NCI-H2107 treated with DMSO at 0.1 percent for 48 hours (cell line): ENCODE results near the gene SCMH1.

Experiments used
- DNase-seq: peaks from one replicate; lab custom pipeline; 2025; ENCODE audit not compliant: unreplicated experiment; lab: John Stamatoyannopoulos, UW

Gene SCMH1

GRCh38 chr1:41013024-41013423 is 229.1 kb downstream of the SCMH1 start:
- no peak for DNase-seq

DNA sequence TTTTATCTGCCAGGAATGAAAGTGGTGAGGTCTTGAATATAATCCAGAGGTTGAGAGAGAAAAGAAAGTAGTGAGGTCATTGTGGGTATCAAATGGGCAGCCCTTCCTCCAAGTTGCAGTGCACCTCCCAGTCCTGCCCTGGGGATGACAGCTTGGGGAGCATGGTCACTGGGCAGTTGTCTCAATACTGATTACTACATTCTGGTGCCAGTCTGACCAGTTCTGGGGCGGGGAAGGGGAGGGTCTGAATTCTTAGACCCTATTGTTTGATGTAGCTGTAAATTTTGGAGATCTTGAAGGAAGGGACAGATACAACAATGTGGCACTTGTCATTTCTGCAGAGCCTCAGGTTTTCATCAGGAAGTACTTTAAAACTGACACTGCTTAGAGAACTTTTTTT is 231.8 kb downstream of the SCMH1 start:
- DNase-seq = no peak

DNA sequence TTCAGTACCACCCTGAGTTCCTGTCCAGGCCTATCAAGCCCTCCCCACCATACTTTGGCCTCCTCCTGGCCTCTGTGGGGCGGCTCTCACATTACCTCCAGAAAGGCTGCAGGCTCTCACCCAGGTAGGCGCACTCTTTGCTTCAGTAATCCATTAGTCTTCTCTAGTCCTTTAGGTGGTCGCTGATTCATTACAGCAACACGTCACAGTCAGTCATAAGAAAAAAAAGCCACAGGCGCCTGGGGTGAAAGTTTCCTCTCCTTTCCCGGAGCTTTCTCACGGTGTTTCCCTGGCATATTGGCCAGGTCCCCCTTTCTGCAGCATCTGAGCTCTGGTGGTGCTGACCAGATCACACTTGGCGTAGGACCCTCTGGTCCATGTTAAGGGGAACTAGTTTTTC is 232.6 kb downstream of the SCMH1 start:
- DNase-seq = no peak

DNA sequence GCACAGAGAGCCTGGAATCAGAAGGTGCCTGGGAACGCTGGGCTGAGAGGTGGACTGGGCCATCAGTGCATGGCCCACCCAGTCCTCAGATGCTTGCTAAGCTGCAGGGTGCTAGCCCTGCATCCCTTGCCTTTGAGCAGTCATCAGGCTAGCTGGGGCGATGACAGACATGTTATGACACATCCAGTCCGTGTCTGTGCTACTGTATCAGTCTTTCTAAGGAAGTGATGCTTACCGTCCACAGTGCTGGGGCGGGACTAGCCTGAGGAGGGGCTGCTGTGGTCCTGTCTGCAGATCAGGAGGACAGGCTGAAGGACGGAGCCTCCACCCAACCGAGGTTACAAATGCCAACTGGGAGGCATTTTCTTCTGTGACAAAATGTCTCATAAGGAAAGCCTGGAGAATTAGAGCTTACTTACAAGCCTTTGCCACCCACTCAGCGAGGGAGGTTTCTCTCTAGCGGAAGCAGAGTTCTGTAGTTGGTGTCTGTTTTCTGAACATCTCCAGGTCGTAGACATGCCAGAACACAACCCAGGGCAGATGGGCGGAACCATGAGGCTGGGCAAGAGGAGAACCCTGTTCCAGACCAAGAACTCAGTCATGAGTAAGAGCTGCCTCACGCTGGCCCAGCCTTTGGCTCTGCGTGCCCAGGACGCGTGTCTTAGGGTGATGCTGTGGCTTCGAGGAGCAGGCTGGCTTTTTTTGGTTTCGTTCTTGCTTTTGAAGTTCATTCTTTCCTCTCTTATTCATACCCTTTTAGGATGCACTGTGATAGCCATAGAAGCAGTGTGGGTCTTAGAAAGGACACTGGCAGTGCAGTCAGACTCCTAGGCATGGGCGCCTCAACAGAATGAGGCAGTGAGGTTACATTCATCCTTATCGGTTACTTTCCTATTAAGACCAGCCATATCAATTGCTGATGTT is 234.9 kb downstream of the SCMH1 start:
- no peak for DNase-seq

- DNase-seq = no peak
Observed at GRCh38 chr1:41005876-41006275, 236.2 kb downstream of the SCMH1 start.

- DNase-seq = peak; percentile 99
Observed at GRCh38 chr1:41003640-41004220, 238.4 kb downstream of the SCMH1 start.

DNA sequence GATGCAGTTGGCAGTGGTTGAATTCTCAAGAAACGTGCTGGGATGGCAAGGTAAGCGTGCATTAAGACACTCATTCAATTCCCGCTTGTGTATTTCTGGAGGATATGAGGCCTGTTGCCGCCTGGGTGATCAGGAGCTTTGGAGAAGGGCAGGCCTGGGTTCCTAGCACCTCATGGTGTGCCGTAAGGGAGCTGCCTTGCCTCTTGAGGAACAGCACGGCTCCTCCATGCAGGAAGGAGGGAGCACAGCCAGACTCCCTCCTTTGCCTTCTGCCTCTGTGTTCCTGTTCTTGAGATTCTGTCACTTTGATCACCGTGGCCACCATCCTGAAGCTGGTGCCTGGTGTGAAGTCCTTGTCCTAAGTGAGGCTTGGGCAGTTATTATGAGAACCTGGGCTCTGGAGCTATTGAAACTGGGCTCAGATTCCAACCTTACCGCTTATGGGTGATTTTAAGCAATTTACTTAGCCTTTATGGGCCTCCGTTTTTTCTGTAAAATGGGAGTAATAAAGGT is 238.9 kb downstream of the SCMH1 start:
- DNase-seq = no peak

GRCh38 chr1:40998668-40999067 is 243.4 kb downstream of the SCMH1 start:
- DNase-seq = no peak

- no peak for DNase-seq
Observed at GRCh38 chr1:40997096-40997495, 245.0 kb downstream of the SCMH1 start.

GRCh38 chr1:40989066-40989465 is 253.0 kb downstream of the SCMH1 start:
- no peak for DNase-seq

DNA sequence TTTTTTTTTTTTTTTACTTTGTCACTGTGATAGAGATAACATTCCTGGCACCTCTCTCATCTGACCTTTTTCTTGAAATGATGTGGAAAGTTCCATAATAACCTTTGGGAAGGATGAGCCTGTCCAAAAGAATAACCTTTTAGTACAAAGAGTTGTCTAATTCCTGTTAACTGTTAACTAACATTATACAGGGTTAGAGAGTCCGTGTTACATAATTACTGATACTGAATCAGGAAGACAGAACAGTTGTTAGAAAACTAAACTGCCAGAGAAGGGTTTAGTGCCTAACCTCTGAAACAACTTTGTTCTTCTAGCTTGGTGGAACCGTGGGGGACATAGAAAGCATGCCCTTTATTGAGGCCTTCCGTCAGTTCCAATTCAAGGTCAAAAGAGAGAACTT is 253.8 kb downstream of the SCMH1 start:
- DNase-seq = no peak

GRCh38 chr1:40987439-40988276 is 254.4 kb downstream of the SCMH1 start:
- DNase-seq = no peak

- no peak for DNase-seq
Observed at GRCh38 chr1:40986956-40987355, 255.2 kb downstream of the SCMH1 start.

GRCh38 chr1:40986328-40986783 is 255.8 kb downstream of the SCMH1 start:
- no peak for DNase-seq

DNA sequence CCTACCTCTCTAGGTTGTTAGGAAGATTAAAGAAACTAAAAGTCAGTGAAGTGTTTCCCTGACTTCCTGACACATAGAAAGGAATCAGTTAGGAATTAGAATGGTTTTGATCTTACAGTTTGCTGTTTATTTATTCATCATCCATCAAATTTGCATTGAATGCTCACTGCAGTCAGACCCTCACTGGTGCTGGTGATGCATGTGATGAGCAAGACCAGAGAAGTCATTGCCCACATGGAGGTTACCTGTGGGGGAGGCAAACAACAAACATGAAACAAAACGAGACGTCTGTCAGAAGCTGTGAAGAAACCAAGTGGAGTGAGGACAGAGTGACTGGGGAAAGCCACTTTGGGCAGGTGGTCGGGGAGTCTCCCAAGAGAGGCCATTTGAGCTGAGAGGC is 256.2 kb downstream of the SCMH1 start:
- DNase-seq = no peak

DNA sequence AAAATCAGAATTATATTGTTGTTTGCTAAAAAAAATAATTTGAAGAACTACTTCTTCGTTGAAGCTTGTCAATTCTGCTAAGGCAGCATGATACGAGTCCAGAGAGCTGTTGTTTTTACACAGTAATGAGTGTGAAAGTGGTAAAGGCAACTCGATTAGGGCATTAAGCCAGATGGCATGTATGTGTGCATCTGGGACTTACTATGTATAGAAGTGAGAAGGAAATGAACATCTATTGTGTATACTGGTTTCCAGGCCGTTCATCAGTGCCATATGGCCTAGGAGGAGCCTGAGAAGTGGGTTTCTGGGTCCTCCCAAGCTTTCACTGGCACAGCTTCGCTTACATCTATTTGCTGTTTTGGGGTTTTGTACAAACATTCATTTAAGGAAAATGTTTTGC is 256.9 kb downstream of the SCMH1 start:
- no peak for DNase-seq

GRCh38 chr1:40984531-40984930 is 257.6 kb downstream of the SCMH1 start:
- DNase-seq = no peak

DNA sequence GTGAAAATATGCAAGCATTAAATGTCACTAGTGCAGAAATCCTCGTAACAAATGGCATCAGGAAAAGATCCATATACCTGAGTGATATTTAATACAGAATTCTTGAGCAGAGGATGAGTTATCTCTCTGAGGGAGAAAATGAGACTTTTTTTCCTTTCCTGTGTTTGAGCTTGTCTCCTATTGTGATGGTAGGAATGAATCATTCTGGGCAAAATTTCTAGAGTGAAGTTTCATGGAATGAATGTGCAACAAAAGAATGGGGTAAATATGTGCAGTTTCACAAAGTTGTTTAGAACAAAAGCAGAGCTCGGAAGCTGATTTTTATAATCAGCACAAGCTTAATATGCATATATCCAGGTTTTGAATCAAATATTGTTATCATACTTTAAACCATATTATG is 258.0 kb downstream of the SCMH1 start:
- DNase-seq = no peak

GRCh38 chr1:40983286-40983685 is 258.8 kb downstream of the SCMH1 start:
- no peak for DNase-seq

GRCh38 chr1:40982721-40983120 is 259.4 kb downstream of the SCMH1 start:
- no peak for DNase-seq

DNA sequence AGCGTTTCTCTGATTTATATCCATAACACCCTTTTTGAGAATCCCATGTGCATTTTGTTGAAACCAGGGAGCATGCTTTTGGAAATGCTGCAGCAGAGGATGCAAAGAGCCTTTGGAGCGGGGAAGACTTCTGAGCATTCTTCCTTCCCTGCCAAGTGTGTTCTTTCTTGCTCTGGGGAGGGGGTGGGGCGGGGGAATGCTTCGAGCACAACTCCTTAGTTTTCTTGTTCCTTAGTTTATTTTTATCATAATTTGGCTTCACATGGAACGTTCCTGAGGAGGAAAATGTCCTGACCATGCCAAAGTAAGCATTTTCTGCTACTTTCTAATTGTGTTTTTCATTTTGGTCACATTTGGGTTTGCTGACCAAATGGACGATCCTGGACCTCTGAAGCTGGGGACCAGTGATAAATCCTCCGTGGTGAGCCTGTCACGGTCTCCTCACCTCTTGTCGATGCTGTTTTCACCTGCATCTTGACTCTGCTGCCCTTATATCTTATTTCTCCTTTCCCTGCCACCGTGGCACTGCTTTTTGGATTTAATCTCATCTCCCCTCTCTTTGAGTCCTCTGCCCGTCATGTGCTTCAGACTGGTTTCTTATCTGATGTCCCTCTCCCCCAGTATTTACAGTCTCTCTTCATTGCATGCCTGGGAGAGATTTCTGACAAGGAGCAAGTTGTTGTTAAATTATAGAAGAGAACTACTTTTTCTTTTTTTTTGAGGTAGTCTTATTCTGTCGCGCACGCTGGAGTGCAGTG is 260.2 kb downstream of the SCMH1 start:
- DNase-seq = no peak
